Astrocyte (in vitro differentiated cells and primary cell): ENCODE measurements around the gene ANO6. TPM values are rescaled to one million over a fixed set of nuclear protein-coding genes. Genes with fewer than 3 reads are reported as not detected.
"Not testable (repeated sequence)": the region's sequence is repeated elsewhere in the genome, so short reads cannot be mapped to it uniquely, and the experiment has no call there.

Source experiments
- DNase-seq: peaks from one replicate; pipeline ENCODE4 v3.0.0-alpha.2; 2010; ENCODE audit warnings: low read depth
- FAIRE-seq: peaks from 2 replicates; lab custom pipeline; 2011; peaks lifted over from hg19 to GRCh38; lab: Jason Lieb, UNC
- H2AFZ ChIP-seq: 2 replicates; pipeline ENCODE4 v1.6.0; 2012; ENCODE audit warnings: low read depth, low read length, inconsistent platforms
- H3K27ac ChIP-seq: 2 replicates; pipeline ENCODE4 v1.5.1; 2011; ENCODE audit warnings: low read depth, low read length, inconsistent platforms
- H3K27me3 ChIP-seq: 2 replicates; pipeline ENCODE4 v1.6.0; 2011; ENCODE audit warnings: low read length, inconsistent platforms; ENCODE audit not compliant: insufficient read depth
- H3K36me3 ChIP-seq: 2 replicates; pipeline ENCODE4 v1.5.1; 2011; ENCODE audit warnings: low read length, inconsistent platforms; ENCODE audit not compliant: insufficient read depth
- H3K4me1 ChIP-seq: 2 replicates; pipeline ENCODE4 v1.5.1; 2011; ENCODE audit warnings: low read length, inconsistent platforms; ENCODE audit not compliant: insufficient read depth
- H3K4me2 ChIP-seq: 2 replicates; pipeline ENCODE4 v1.6.0; 2012; ENCODE audit warnings: low read length, inconsistent platforms
- H3K4me3 ChIP-seq: 2 replicates; pipeline ENCODE4 v1.5.1; 2011; ENCODE audit warnings: low read depth, mild to moderate bottlenecking, low read length, inconsistent platforms; ENCODE audit not compliant: insufficient read depth
- H3K79me2 ChIP-seq: 2 replicates; pipeline ENCODE4 v1.6.0; 2012; ENCODE audit warnings: mild to moderate bottlenecking, low read length, inconsistent platforms; ENCODE audit not compliant: insufficient read depth
- H3K9ac ChIP-seq: 2 replicates; pipeline ENCODE4 v1.6.0; 2012; ENCODE audit warnings: mild to moderate bottlenecking, low read length, inconsistent platforms
- H3K9me3 ChIP-seq: 2 replicates; pipeline ENCODE4 v1.5.1; 2012; ENCODE audit warnings: low read depth, mild to moderate bottlenecking, low read length, inconsistent platforms; ENCODE audit not compliant: insufficient read depth
- H4K20me1 ChIP-seq: 2 replicates; pipeline ENCODE4 v1.6.0; 2012; ENCODE audit warnings: low read length, inconsistent platforms; ENCODE audit not compliant: insufficient read depth
- H3K27ac Mint-ChIP-seq: one replicate; pipeline ENCODE4 v1.8.0; 2021; ENCODE audit warnings: mild to moderate bottlenecking, mixed read lengths; ENCODE audit not compliant: unreplicated experiment
- H3K27me3 Mint-ChIP-seq: one replicate; pipeline ENCODE4 v1.8.0; 2021; ENCODE audit warnings: low read depth, mixed read lengths; ENCODE audit not compliant: unreplicated experiment
- H3K36me3 Mint-ChIP-seq: one replicate; pipeline ENCODE4 v1.8.0; 2021; ENCODE audit warnings: low read depth, mixed read lengths; ENCODE audit not compliant: unreplicated experiment
- H3K4me1 Mint-ChIP-seq: one replicate; pipeline ENCODE4 v1.8.0; 2021; ENCODE audit warnings: low read depth, mixed read lengths; ENCODE audit not compliant: unreplicated experiment
- H3K4me3 Mint-ChIP-seq: one replicate; pipeline ENCODE4 v1.8.0; 2021; ENCODE audit warnings: mild to moderate bottlenecking, moderate library complexity, mixed read lengths; ENCODE audit not compliant: unreplicated experiment
- H3K9me3 Mint-ChIP-seq: one replicate; pipeline ENCODE4 v1.8.0; 2021; ENCODE audit warnings: mild to moderate bottlenecking, mixed read lengths; ENCODE audit not compliant: unreplicated experiment
- CTCF ChIP-seq: IDR thresholded peaks from 2 replicates; pipeline ENCODE4 v1.5.1; 2011; ENCODE audit warnings: low read depth, mild to moderate bottlenecking, inconsistent platforms, low read length, moderate library complexity; ENCODE audit not compliant: insufficient read depth
- EZH2 ChIP-seq: IDR thresholded peaks from 2 replicates; pipeline ENCODE4 v1.6.1; 2012; ENCODE audit warnings: mild to moderate bottlenecking, low read length, inconsistent platforms; ENCODE audit not compliant: insufficient read depth
- total RNA-seq: library from RNA; stranded (reverse); gene quantifications from 2 replicates; pipeline ENCODE4 v1.2.1, GENCODE V29; 2021

The ANO6 gene
- total RNA-seq, 1 donor from 2014 or later = 113 TPM

- no peaks in the 10 kb centered on the region for H3K4me1 Mint-ChIP-seq
- H3K79me2 ChIP-seq = no peaks in the 10 kb centered on the region
- H3K27me3 Mint-ChIP-seq = no peaks in the 10 kb centered on the region
- H3K9me3 ChIP-seq = no peaks in the 10 kb centered on the region
- no peak overlapping the region for H3K9ac ChIP-seq
- no peak for FAIRE-seq
- H3K27ac ChIP-seq = no peak overlapping the region
- no peak overlapping the region for H3K4me2 ChIP-seq
- no peak overlapping the region for H3K27ac Mint-ChIP-seq
- TF ChIP-seq EZH2 = no peak
- peak; percentile 70 for TF ChIP-seq CTCF
- H3K36me3 ChIP-seq = peaks cover 12% of the 10 kb centered on the region
- H3K27me3 ChIP-seq = no peaks in the 10 kb centered on the region
- no peak overlapping the region for H3K4me3 ChIP-seq
- DNase-seq = peak; percentile 30
- H3K36me3 Mint-ChIP-seq = peaks cover 52% of the 10 kb centered on the region
- H3K4me3 Mint-ChIP-seq = no peak overlapping the region
- no peak overlapping the region for H2AFZ ChIP-seq
- peaks cover 3% of the 10 kb centered on the region for H3K9me3 Mint-ChIP-seq
- H4K20me1 ChIP-seq = no peaks in the 10 kb centered on the region
- no peaks in the 10 kb centered on the region for H3K4me1 ChIP-seq
Measured at GRCh38 chr12:45388545-45388944, 172.7 kb downstream of the ANO6 start.

GRCh38 chr12:45389426-45389825, 173.5 kb downstream of the ANO6 start:
- Histone ChIP-seq H3K9me3 (no peaks in the 10 kb centered on the region), H3K4me3 (no peak overlapping the region), H3K4me2 (no peak overlapping the region), H3K4me1 (no peaks in the 10 kb centered on the region), H3K27ac (no peak overlapping the region), H3K27me3 (no peaks in the 10 kb centered on the region), H3K79me2 (no peaks in the 10 kb centered on the region), H2AFZ (no peak overlapping the region), H4K20me1 (no peaks in the 10 kb centered on the region), H3K36me3 (peaks cover 6% of the 10 kb centered on the region), H3K9ac (no peak overlapping the region)
- TF ChIP-seq EZH2 = no peak
- TF ChIP-seq CTCF = no peak
- no peaks in the 10 kb centered on the region for H3K27me3 Mint-ChIP-seq
- peaks cover 5% of the 10 kb centered on the region for H3K9me3 Mint-ChIP-seq
- DNase-seq (no peak), FAIRE-seq (no peak)
- H3K4me3 Mint-ChIP-seq = no peak overlapping the region
- peaks cover 51% of the 10 kb centered on the region for H3K36me3 Mint-ChIP-seq
- H3K4me1 Mint-ChIP-seq = no peaks in the 10 kb centered on the region
- H3K27ac Mint-ChIP-seq = no peak overlapping the region

- H3K27me3 ChIP-seq, DNase-seq, H3K4me2 ChIP-seq, H3K4me1 Mint-ChIP-seq, H3K36me3 ChIP-seq, H3K4me1 ChIP-seq, H3K27ac ChIP-seq, H3K27me3 Mint-ChIP-seq, H3K9ac ChIP-seq, H3K27ac Mint-ChIP-seq, H4K20me1 ChIP-seq, H2AFZ ChIP-seq, H3K9me3 ChIP-seq, FAIRE-seq, H3K4me3 ChIP-seq, H3K4me3 Mint-ChIP-seq, H3K79me2 ChIP-seq: not testable (repeated sequence)
- Mint-ChIP-seq H3K9me3 (peaks cover 14% of the 10 kb centered on the region), H3K36me3 (peaks cover 36% of the 10 kb centered on the region)
Measured at GRCh38 chr12:45397499-45397898, 181.6 kb downstream of the ANO6 start.
